HEK293 (cell line): ENCODE data around the gene HOXA6.

Experiments used
- EGR2 ChIP-seq: fragments of 450-650 bp; formaldehyde crosslinking; IDR thresholded peaks from 2 replicates; pipeline ENCODE4 v1.5.1; 2016; ENCODE audit warnings: low read depth, missing biosample characterization, missing genetic modification characterization
- GFI1B ChIP-seq: fragments of 450-650 bp; formaldehyde crosslinking; IDR thresholded peaks from 2 replicates; pipeline ENCODE4 v1.5.1; 2016; ENCODE audit warnings: missing biosample characterization, missing genetic modification characterization
- KLF17 ChIP-seq: fragments of 450-650 bp; formaldehyde crosslinking; IDR thresholded peaks from 2 replicates; pipeline ENCODE4 v1.5.1; 2016; ENCODE audit warnings: missing biosample characterization, missing genetic modification characterization
- KLF9 ChIP-seq: fragments of 450-650 bp; formaldehyde crosslinking; IDR thresholded peaks from 2 replicates; pipeline ENCODE4 v1.5.1; 2016; ENCODE audit warnings: missing biosample characterization, missing genetic modification characterization, low read depth
- OSR2 ChIP-seq: fragments of 450-650 bp; formaldehyde crosslinking; IDR thresholded peaks from 2 replicates; pipeline ENCODE4 v1.5.1; 2016; ENCODE audit warnings: missing biosample characterization, missing genetic modification characterization
- PRDM2 ChIP-seq: fragments of 450-650 bp; formaldehyde crosslinking; IDR thresholded peaks from 2 replicates; pipeline ENCODE4 v1.5.1; 2016; ENCODE audit warnings: missing biosample characterization, missing genetic modification characterization, borderline replicate concordance
- REST ChIP-seq: fragments of 450-650 bp; formaldehyde crosslinking; IDR thresholded peaks from 2 replicates; pipeline ENCODE4 v1.5.1; 2016; ENCODE audit warnings: missing biosample characterization, missing genetic modification characterization
- SCRT1 ChIP-seq: fragments of 450-650 bp; formaldehyde crosslinking; IDR thresholded peaks from 2 replicates; pipeline ENCODE4 v1.5.1; 2016; ENCODE audit warnings: missing biosample characterization, missing genetic modification characterization, borderline replicate concordance
- ZBTB17 ChIP-seq: fragments of 450-650 bp; formaldehyde crosslinking; IDR thresholded peaks from 2 replicates; pipeline ENCODE4 v1.5.1; 2016; ENCODE audit warnings: missing biosample characterization, missing genetic modification characterization
- ZBTB26 ChIP-seq: fragments of 450-650 bp; formaldehyde crosslinking; optimal IDR thresholded peaks from 2 replicates; pipeline ENCODE3; 2016; ENCODE audit warnings: missing biosample characterization, mild to moderate bottlenecking, missing genetic modification characterization
- ZBTB6 ChIP-seq: fragments of 450-650 bp; formaldehyde crosslinking; IDR thresholded peaks from 2 replicates; pipeline ENCODE4 v1.5.1; 2017; ENCODE audit warnings: missing biosample characterization, missing genetic modification characterization
- ZNF121 ChIP-seq: fragments of 450-650 bp; formaldehyde crosslinking; IDR thresholded peaks from 2 replicates; pipeline ENCODE4 v1.5.1; 2016; ENCODE audit warnings: missing biosample characterization, missing genetic modification characterization
- ZNF146 ChIP-seq: fragments of 450-650 bp; formaldehyde crosslinking; IDR thresholded peaks from 2 replicates; pipeline ENCODE4 v1.5.1; 2016; ENCODE audit warnings: missing biosample characterization, missing genetic modification characterization
- ZNF18 ChIP-seq: fragments of 450-650 bp; formaldehyde crosslinking; IDR thresholded peaks from 2 replicates; pipeline ENCODE4 v1.5.1; 2016; ENCODE audit warnings: missing biosample characterization, missing genetic modification characterization
- ZNF23 ChIP-seq: fragments of 450-650 bp; formaldehyde crosslinking; IDR thresholded peaks from 2 replicates; pipeline ENCODE4 v1.5.1; 2016; ENCODE audit warnings: missing biosample characterization, missing genetic modification characterization, borderline replicate concordance
- ZNF26 ChIP-seq: fragments of 450-650 bp; formaldehyde crosslinking; IDR thresholded peaks from 2 replicates; pipeline ENCODE4 v1.5.1; 2016; ENCODE audit warnings: missing biosample characterization, missing genetic modification characterization
- ZNF311 ChIP-seq: fragments of 450-650 bp; formaldehyde crosslinking; IDR thresholded peaks from 2 replicates; pipeline ENCODE4 v1.5.1; 2017; ENCODE audit warnings: missing biosample characterization, missing genetic modification characterization, borderline replicate concordance
- ZNF423 ChIP-seq: fragments of 450-650 bp; formaldehyde crosslinking; IDR thresholded peaks from 2 replicates; pipeline ENCODE4 v1.5.1; 2016; ENCODE audit warnings: missing biosample characterization, missing genetic modification characterization
- ZNF544 ChIP-seq: fragments of 450-650 bp; formaldehyde crosslinking; IDR thresholded peaks from 2 replicates; pipeline ENCODE4 v1.5.0; 2017; ENCODE audit warnings: missing biosample characterization, missing genetic modification characterization
- ZNF548 ChIP-seq: fragments of 450-650 bp; formaldehyde crosslinking; IDR thresholded peaks from 2 replicates; pipeline ENCODE4 v1.5.1; 2016; ENCODE audit warnings: missing biosample characterization, missing genetic modification characterization
- ZNF677 ChIP-seq: fragments of 450-650 bp; IDR thresholded peaks from 2 replicates; pipeline ENCODE4 v1.5.0; 2018; ENCODE audit warnings: missing biosample characterization, mild to moderate bottlenecking, missing genetic modification characterization, moderate library complexity
- ZNF785 ChIP-seq: fragments of 450-650 bp; formaldehyde crosslinking; IDR thresholded peaks from 2 replicates; pipeline ENCODE4 v1.5.1; 2016; ENCODE audit warnings: missing biosample characterization, missing genetic modification characterization
- ZNF792 ChIP-seq: fragments of 450-650 bp; formaldehyde crosslinking; IDR thresholded peaks from 2 replicates; pipeline ENCODE4 v1.5.1; 2016; ENCODE audit warnings: missing biosample characterization, missing genetic modification characterization

The HOXA6 gene

GRCh38 chr7:27174874-27175625, 27.5 kb upstream of the HOXA6 start (continued):
- TF ChIP-seq ZNF792 (tag by site-specific recombination) (no peak), ZBTB6 (tag by site-specific recombination) (no peak), PRDM2 (no peak), REST (tag by site-specific recombination) (no peak), ZNF23 (tag by site-specific recombination) (no peak), ZNF548 (tag by site-specific recombination) (no peak), ZNF677 (no peak), ZNF121 (no peak), KLF9 (tag by site-specific recombination) (peak; percentile 87), SCRT1 (tag by site-specific recombination) (no peak), ZNF26 (tag by site-specific recombination) (no peak), ZNF423 (no peak), ZNF311 (tag by site-specific recombination) (no peak), ZNF146 (tag by site-specific recombination) (no peak), ZNF544 (no peak), ZNF785 (tag by site-specific recombination) (no peak), ZBTB17 (peak; percentile 75), ZBTB26 (tag by site-specific recombination) (no peak), OSR2 (tag by site-specific recombination) (peak; percentile 8; the same call in 1 of the 2 replicates), GFI1B (no peak), EGR2 (peak; percentile 36), ZNF18 (tag by site-specific recombination) (no peak), KLF17 (tag by site-specific recombination) (no peak; the same call in 1 of the 2 replicates)
